GM18907 (cell line): ENCODE data around the gene HARBI1.

ENCODE experiments used
- ATAC-seq: cut with Tn5 transposase; IDR thresholded peaks from one replicate; pipeline ENCODE4 v1.9.1; 2021; ENCODE audit warnings: mild to moderate bottlenecking, moderate library complexity; ENCODE audit not compliant: unreplicated experiment

Gene HARBI1

GRCh38 chr11:46635557-46636139 lies 18.6 kb upstream of the HARBI1 start:
- ATAC-seq = no peak

- no peak for ATAC-seq
Measured at GRCh38 chr11:46633291-46634217, 16.5 kb upstream of the HARBI1 start.

GRCh38 chr11:46632502-46632901 lies 15.5 kb upstream of the HARBI1 start:
- no peak for ATAC-seq

- ATAC-seq = no peak
Measured at GRCh38 chr11:46631676-46632075, 14.6 kb upstream of the HARBI1 start.

GRCh38 chr11:46630237-46630636 lies 13.2 kb upstream of the HARBI1 start:
- ATAC-seq = no peak

- ATAC-seq = no peak
Measured at GRCh38 chr11:46628961-46629360, 11.9 kb upstream of the HARBI1 start.

GRCh38 chr11:46625406-46625805 lies 8.4 kb upstream of the HARBI1 start:
- ATAC-seq = no peak

GRCh38 chr11:46618837-46619236 lies 1.8 kb upstream of the HARBI1 start:
- no peak for ATAC-seq

GRCh38 chr11:46617972-46618314 lies 916 bp upstream of the HARBI1 start:
- peak; percentile 1 for ATAC-seq

GRCh38 chr11:46616551-46617133 lies 385 bp downstream of the HARBI1 start:
- ATAC-seq = peak; percentile 5

- no peak for ATAC-seq
Measured at GRCh38 chr11:46615756-46616155, 1.3 kb downstream of the HARBI1 start.

- ATAC-seq = no peak
Measured at GRCh38 chr11:46612326-46612725, 4.7 kb downstream of the HARBI1 start.

- ATAC-seq = no peak
Measured at GRCh38 chr11:46611526-46612304, 5.3 kb downstream of the HARBI1 start.

- ATAC-seq = no peak
Measured at GRCh38 chr11:46609386-46609785, 7.6 kb downstream of the HARBI1 start.

GRCh38 chr11:46607516-46607915 lies 9.5 kb downstream of the HARBI1 start:
- ATAC-seq = no peak

- ATAC-seq = no peak
Measured at GRCh38 chr11:46604796-46605195, 12.2 kb downstream of the HARBI1 start.

GRCh38 chr11:46603704-46604308 lies 13.2 kb downstream of the HARBI1 start:
- ATAC-seq = peak; percentile 54

- no peak for ATAC-seq
Measured at GRCh38 chr11:46601129-46601528, 15.9 kb downstream of the HARBI1 start.

- ATAC-seq = no peak
Measured at GRCh38 chr11:46600194-46600960, 16.6 kb downstream of the HARBI1 start.
